Measurements from ENCODE around the gene ZNF710. TPM values are rescaled to one million over a fixed set of nuclear protein-coding genes. Genes with fewer than 3 reads are reported as not detected.

The ZNF710 gene
- total and polyA plus RNA-seq, 2 experiments from 2014 or later: 15.9 to 18.2 TPM

DNA sequence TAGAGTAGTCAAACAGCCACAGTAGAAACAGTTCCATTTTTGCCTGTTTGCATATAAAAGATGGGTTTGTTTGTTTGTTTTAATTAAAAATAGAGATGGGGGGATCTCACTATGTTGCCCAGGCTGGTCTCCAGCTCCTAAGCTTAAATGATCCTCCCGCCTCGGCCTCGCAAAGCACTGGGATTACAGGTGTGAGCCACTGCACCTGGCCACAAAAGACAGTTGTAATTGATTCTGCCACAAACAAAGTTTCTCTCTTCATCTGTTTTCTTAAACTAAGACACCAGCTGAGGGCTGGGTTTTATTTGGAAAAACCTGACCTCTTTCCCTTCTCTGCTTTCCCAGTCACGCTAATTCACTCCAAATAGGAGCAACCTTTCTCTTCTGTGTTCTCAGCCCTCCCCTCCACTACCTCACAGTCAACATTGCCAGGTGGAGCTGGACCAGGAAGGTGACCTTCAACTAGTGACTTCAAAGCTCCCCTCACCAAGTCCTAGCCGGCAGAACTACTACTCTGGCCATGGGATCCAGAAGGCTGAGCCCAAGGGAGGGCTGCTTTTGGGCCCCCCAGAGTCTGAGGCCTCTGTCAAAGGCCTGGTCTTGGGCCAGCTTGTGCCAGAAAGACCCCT, 102.7 kb downstream of the ZNF710 start (continued):
- TF ChIP-seq, protein P1, sequence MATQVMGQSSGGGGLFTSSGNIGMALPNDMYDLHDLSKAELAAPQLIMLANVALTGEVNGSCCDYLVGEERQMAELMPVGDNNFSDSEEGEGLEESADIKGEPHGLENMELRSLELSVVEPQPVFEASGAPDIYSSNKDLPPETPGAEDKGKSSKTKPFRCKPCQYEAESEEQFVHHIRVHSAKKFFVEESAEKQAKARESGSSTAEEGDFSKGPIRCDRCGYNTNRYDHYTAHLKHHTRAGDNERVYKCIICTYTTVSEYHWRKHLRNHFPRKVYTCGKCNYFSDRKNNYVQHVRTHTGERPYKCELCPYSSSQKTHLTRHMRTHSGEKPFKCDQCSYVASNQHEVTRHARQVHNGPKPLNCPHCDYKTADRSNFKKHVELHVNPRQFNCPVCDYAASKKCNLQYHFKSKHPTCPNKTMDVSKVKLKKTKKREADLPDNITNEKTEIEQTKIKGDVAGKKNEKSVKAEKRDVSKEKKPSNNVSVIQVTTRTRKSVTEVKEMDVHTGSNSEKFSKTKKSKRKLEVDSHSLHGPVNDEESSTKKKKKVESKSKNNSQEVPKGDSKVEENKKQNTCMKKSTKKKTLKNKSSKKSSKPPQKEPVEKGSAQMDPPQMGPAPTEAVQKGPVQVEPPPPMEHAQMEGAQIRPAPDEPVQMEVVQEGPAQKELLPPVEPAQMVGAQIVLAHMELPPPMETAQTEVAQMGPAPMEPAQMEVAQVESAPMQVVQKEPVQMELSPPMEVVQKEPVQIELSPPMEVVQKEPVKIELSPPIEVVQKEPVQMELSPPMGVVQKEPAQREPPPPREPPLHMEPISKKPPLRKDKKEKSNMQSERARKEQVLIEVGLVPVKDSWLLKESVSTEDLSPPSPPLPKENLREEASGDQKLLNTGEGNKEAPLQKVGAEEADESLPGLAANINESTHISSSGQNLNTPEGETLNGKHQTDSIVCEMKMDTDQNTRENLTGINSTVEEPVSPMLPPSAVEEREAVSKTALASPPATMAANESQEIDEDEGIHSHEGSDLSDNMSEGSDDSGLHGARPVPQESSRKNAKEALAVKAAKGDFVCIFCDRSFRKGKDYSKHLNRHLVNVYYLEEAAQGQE (IDR thresholded peaks at IDR 0.05; ENCODE audit: unreplicated experiment): no peak
- TF ChIP-seq EZH2 (IDR thresholded peaks at IDR 0.05; ENCODE audit: low read depth, unreplicated experiment): no peak
- TF ChIP-seq, protein P2, sequence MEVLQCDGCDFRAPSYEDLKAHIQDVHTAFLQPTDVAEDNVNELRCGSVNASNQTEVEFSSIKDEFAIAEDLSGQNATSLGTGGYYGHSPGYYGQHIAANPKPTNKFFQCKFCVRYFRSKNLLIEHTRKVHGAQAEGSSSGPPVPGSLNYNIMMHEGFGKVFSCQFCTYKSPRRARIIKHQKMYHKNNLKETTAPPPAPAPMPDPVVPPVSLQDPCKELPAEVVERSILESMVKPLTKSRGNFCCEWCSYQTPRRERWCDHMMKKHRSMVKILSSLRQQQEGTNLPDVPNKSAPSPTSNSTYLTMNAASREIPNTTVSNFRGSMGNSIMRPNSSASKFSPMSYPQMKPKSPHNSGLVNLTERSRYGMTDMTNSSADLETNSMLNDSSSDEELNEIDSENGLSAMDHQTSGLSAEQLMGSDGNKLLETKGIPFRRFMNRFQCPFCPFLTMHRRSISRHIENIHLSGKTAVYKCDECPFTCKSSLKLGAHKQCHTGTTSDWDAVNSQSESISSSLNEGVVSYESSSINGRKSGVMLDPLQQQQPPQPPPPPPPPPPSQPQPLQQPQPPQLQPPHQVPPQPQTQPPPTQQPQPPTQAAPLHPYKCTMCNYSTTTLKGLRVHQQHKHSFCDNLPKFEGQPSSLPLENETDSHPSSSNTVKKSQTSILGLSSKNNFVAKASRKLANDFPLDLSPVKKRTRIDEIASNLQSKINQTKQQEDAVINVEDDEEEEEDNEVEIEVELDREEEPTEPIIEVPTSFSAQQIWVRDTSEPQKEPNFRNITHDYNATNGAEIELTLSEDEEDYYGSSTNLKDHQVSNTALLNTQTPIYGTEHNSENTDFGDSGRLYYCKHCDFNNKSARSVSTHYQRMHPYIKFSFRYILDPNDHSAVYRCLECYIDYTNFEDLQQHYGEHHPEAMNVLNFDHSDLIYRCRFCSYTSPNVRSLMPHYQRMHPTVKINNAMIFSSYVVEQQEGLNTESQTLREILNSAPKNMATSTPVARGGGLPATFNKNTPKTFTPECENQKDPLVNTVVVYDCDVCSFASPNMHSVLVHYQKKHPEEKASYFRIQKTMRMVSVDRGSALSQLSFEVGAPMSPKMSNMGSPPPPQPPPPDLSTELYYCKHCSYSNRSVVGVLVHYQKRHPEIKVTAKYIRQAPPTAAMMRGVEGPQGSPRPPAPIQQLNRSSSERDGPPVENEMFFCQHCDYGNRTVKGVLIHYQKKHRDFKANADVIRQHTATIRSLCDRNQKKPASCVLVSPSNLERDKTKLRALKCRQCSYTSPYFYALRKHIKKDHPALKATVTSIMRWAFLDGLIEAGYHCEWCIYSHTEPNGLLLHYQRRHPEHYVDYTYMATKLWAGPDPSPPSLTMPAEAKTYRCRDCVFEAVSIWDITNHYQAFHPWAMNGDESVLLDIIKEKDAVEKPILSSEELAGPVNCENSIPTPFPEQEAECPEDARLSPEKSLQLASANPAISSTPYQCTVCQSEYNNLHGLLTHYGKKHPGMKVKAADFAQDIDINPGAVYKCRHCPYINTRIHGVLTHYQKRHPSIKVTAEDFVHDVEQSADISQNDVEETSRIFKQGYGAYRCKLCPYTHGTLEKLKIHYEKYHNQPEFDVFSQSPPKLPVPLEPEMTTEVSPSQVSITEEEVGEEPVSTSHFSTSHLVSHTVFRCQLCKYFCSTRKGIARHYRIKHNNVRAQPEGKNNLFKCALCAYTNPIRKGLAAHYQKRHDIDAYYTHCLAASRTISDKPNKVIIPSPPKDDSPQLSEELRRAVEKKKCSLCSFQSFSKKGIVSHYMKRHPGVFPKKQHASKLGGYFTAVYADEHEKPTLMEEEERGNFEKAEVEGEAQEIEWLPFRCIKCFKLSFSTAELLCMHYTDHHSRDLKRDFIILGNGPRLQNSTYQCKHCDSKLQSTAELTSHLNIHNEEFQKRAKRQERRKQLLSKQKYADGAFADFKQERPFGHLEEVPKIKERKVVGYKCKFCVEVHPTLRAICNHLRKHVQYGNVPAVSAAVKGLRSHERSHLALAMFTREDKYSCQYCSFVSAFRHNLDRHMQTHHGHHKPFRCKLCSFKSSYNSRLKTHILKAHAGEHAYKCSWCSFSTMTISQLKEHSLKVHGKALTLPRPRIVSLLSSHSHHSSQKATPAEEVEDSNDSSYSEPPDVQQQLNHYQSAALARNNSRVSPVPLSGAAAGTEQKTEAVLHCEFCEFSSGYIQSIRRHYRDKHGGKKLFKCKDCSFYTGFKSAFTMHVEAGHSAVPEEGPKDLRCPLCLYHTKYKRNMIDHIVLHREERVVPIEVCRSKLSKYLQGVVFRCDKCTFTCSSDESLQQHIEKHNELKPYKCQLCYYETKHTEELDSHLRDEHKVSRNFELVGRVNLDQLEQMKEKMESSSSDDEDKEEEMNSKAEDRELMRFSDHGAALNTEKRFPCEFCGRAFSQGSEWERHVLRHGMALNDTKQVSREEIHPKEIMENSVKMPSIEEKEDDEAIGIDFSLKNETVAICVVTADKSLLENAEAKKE (CRISPR knock-in tag; IDR thresholded peaks at IDR 0.05): no peak

GRCh38 chr15:90104551-90104950, 103.4 kb downstream of the ZNF710 start:
- no peaks in the 10 kb centered on the region for H3K9me3 Mint-ChIP-seq
- no peaks in the 10 kb centered on the region for H3K9me2 ChIP-seq (ENCODE audit: insufficient read depth)
- no peak overlapping the region for H3K4me3 ChIP-seq
- H3K79me2 ChIP-seq (replicated peaks; ENCODE audit: insufficient read depth): peaks cover 2% of the 10 kb centered on the region; the same call in 1 of the 2 replicates
- peaks cover 27% of the 10 kb centered on the region for H3K27me3 Mint-ChIP-seq (ENCODE audit: insufficient read depth, low read depth, poor library complexity)
- H3K4me2 ChIP-seq: no peak overlapping the region
- no peak overlapping the region for H2AFZ ChIP-seq
- peaks cover 22% of the 10 kb centered on the region for H3K4me1 Mint-ChIP-seq
- H3K4me1 ChIP-seq (ENCODE audit: insufficient read depth): peaks cover 11% of the 10 kb centered on the region
- H4K20me1 ChIP-seq (replicated peaks; ENCODE audit: insufficient read depth): peaks cover 4% of the 10 kb centered on the region; the same call in 1 of the 2 replicates
- no peak overlapping the region for H3K27ac Mint-ChIP-seq
- peaks cover 13% of the 10 kb centered on the region for H3F3A ChIP-seq (replicated peaks; ENCODE audit: low read depth)
- no peaks in the 10 kb centered on the region for H3K36me3 ChIP-seq (ENCODE audit: insufficient read depth)
- peaks cover 38% of the 10 kb centered on the region for H3K27me3 ChIP-seq (ENCODE audit: insufficient read depth)
- no peak overlapping the region for H3K27ac ChIP-seq (ENCODE audit: low read depth)
- ATAC-seq: no peak
- no peaks in the 10 kb centered on the region for H3K36me3 Mint-ChIP-seq (ENCODE audit: low read depth)
- H3K4me3 Mint-ChIP-seq: no peak overlapping the region
- DNase-seq (ENCODE audit: low spot score): no peak
- TF ChIP-seq NANOG (IDR thresholded peaks at IDR 0.05; ENCODE audit: borderline replicate concordance): no peak
- TF ChIP-seq, protein P2 (CRISPR knock-in tag; IDR thresholded peaks at IDR 0.05): no peak
- no peak for TF ChIP-seq EZH2phosphoT487 (IDR thresholded peaks at IDR 0.05; ENCODE audit: unreplicated experiment)
